M059J (cell line): ENCODE measurements around the gene CREB3L1. TPM values are rescaled to one million over a fixed set of nuclear protein-coding genes. Genes with fewer than 3 reads are reported as not detected.

Experiments
- DNase-seq: peaks from one replicate; pipeline ENCODE4 v3.0.0-alpha.2; 2012; ENCODE audit warnings: low read depth
- total RNA-seq: library from RNA; depleted of rRNA; stranded (reverse); fragments of >200 nt; shearing (Covaris generic); gene quantifications from 2 replicates; pipeline ENCODE4 v1.2.3, GENCODE V29; 2014

The CREB3L1 gene
- total RNA-seq, 1 experiment from 2014 or later, result 70.3 TPM

- DNase-seq, result peak; percentile 81
These were observed 4.5 kb upstream of the CREB3L1 start for GRCh38 chr11:46272816-46273427.

GRCh38 chr11:46273511-46274205 lies 3.8 kb upstream of the CREB3L1 start:
- peak; percentile 27 for DNase-seq

- no peak for DNase-seq
These were observed 1.4 kb upstream of the CREB3L1 start for GRCh38 chr11:46275964-46276641.

- peak; percentile 77 for DNase-seq
These were observed 195 bp upstream of the CREB3L1 start for GRCh38 chr11:46277313-46277621.

GRCh38 chr11:46278387-46279125 lies 1.1 kb downstream of the CREB3L1 start:
- peak; percentile 80 for DNase-seq

- peak; percentile 82 for DNase-seq
These were observed 2.0 kb downstream of the CREB3L1 start for GRCh38 chr11:46279126-46280099.

GRCh38 chr11:46280706-46281105 lies 3.2 kb downstream of the CREB3L1 start:
- DNase-seq, result no peak

GRCh38 chr11:46281371-46281831 lies 3.9 kb downstream of the CREB3L1 start:
- no peak for DNase-seq

- no peak for DNase-seq
These were observed 7.7 kb downstream of the CREB3L1 start for GRCh38 chr11:46285173-46285572.

- DNase-seq, result no peak
These were observed 8.2 kb downstream of the CREB3L1 start for GRCh38 chr11:46285594-46286033.

- no peak for DNase-seq
These were observed 9.3 kb downstream of the CREB3L1 start for GRCh38 chr11:46286789-46287188.

GRCh38 chr11:46288451-46288850 lies 11.0 kb downstream of the CREB3L1 start:
- DNase-seq, result no peak

GRCh38 chr11:46290011-46290410 lies 12.5 kb downstream of the CREB3L1 start:
- DNase-seq, result peak; percentile 33

- DNase-seq, result peak; percentile 97
These were observed 13.3 kb downstream of the CREB3L1 start for GRCh38 chr11:46290598-46291309.

GRCh38 chr11:46291441-46292150 lies 14.1 kb downstream of the CREB3L1 start:
- DNase-seq, result peak; percentile 87

- DNase-seq, result no peak
These were observed 15.6 kb downstream of the CREB3L1 start for GRCh38 chr11:46293066-46293465.

GRCh38 chr11:46293641-46294103 lies 16.2 kb downstream of the CREB3L1 start:
- DNase-seq, result peak; percentile 98

- peak; percentile 99 for DNase-seq
These were observed 17.2 kb downstream of the CREB3L1 start for GRCh38 chr11:46294365-46295309.
